Stimulated activated naive CD8-positive, alpha-beta T cell treated with anti-CD3 and anti-CD28 coated beads, Interleukin-15, Interleukin-2, amounts not matched to agents 100 ng/mL and 50 ng/mL, for 24 hours (primary cell): ENCODE results near the gene STOML2.
"Not testable (repeated sequence)": the region's sequence is repeated elsewhere in the genome, so short reads cannot be mapped to it uniquely, and the experiment has no call there.

Experiments
- H3K27ac Mint-ChIP-seq: one replicate; pipeline ENCODE4 v1.8.0; 2021; ENCODE audit warnings: mild to moderate bottlenecking, mixed read lengths
- H3K27me3 Mint-ChIP-seq: one replicate; pipeline ENCODE4 v1.8.0; 2021; ENCODE audit warnings: mixed read lengths
- H3K36me3 Mint-ChIP-seq: one replicate; pipeline ENCODE4 v1.8.0; 2021; ENCODE audit warnings: low read depth, mixed read lengths
- H3K4me1 Mint-ChIP-seq: one replicate; pipeline ENCODE4 v1.8.0; 2021; ENCODE audit warnings: low read depth, mixed read lengths
- H3K4me3 Mint-ChIP-seq: one replicate; pipeline ENCODE4 v1.8.0; 2021; ENCODE audit warnings: mild to moderate bottlenecking, mixed read lengths
- H3K9me3 Mint-ChIP-seq: one replicate; pipeline ENCODE4 v1.8.0; 2021; ENCODE audit warnings: mixed read lengths

The STOML2 gene

DNA sequence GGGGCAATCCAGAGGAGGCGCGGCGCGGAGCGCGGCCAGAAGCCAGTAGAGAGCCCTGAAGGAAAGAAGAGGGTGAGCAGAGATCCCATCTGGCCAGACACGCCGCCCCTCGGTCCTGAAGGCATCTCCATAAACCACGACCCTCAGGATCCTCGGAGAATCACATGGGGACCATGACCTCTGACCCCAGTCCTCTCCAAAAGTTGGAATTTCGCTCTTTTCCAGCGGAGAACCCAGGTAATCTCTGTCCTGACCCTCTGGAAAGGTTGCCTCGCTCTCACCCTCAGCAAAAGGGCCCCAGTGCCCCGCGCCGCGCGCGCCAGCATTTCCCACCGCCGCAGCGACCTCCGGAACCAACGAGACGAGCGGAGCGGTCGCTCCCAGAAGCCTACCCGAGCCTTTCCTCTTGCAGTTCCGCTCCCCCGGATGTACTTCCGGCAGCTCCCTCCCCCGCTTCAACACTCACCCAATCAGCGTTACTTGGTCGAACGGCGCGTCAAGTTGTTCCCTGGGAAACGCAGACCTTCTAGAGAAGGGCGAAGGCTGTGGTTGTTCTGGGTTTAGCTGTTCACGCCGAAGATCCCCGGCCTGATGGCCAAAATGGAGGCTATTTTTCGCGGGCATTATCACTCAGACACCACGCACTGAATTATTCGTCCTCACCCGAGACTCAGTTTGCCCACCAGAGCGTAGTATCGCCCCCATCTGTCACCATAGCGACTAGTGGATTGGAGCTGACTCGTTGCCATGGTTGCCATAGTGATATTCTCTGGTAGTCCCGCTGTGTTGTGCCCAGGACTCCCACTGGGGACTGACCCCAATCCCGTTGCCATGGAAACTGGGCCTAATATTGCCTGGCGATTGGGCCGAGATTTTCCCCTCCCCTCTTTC lies at the start of gene STOML2:
Gene STOML2 (minus strand): TSS at position 363 of the 891 bp plus-strand sequence. CDS start 37 bp downstream, at position 326.
- no peaks in the 10 kb centered on the region for H3K27me3 Mint-ChIP-seq
- peaks cover 43% of the 10 kb centered on the region for H3K36me3 Mint-ChIP-seq
- no peaks in the 10 kb centered on the region for H3K9me3 Mint-ChIP-seq
- peak within 1 kb of the TSS; percentile 96 for H3K4me3 Mint-ChIP-seq
- H3K4me1 Mint-ChIP-seq = peaks cover 33% of the 10 kb centered on the region
- peak within 1 kb of the TSS; percentile 94 for H3K27ac Mint-ChIP-seq

GRCh38 chr9:35147941-35148563 lies 45.1 kb upstream of the STOML2 start:
- H3K36me3 Mint-ChIP-seq = peaks cover 15% of the 10 kb centered on the region
- H3K4me3 Mint-ChIP-seq, H3K27ac Mint-ChIP-seq, H3K27me3 Mint-ChIP-seq, H3K4me1 Mint-ChIP-seq: not testable (repeated sequence)
- H3K9me3 Mint-ChIP-seq = peaks cover 30% of the 10 kb centered on the region

- H3K4me1 Mint-ChIP-seq = no peaks in the 10 kb centered on the region
- no peak overlapping the region for H3K27ac Mint-ChIP-seq
- H3K27me3 Mint-ChIP-seq = no peaks in the 10 kb centered on the region
- H3K4me3 Mint-ChIP-seq = no peak overlapping the region
- H3K9me3 Mint-ChIP-seq = peaks cover 3% of the 10 kb centered on the region
- H3K36me3 Mint-ChIP-seq = no peaks in the 10 kb centered on the region
Measured at GRCh38 chr9:35142037-35142436, 39.1 kb upstream of the STOML2 start.

DNA sequence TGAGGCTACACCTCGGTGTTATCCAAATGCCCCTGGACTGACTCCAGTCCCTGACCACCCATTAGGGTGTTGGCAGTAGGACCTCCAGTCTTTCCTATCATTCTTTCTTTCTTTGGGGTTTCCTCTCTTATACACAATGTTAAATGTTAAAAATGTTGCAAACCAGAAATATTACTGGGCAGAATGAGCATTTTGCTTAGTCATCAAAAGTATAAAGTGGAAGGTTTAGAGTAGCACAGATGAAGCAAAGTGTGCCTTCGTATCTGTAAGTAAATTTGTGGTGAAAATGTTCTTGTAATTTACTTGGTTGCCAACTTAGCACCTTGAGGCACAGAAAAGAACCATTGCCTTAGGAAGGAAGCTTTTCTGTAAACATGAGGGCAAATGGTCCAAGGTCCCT lies 37.2 kb upstream of the STOML2 start:
- H3K27me3 Mint-ChIP-seq = no peaks in the 10 kb centered on the region
- H3K4me3 Mint-ChIP-seq = no peak overlapping the region
- H3K27ac Mint-ChIP-seq = no peak overlapping the region
- no peaks in the 10 kb centered on the region for H3K36me3 Mint-ChIP-seq
- H3K4me1 Mint-ChIP-seq = no peaks in the 10 kb centered on the region
- H3K9me3 Mint-ChIP-seq = no peaks in the 10 kb centered on the region

GRCh38 chr9:35136866-35137265 lies 33.9 kb upstream of the STOML2 start:
- H3K27ac Mint-ChIP-seq = no peak overlapping the region
- H3K4me1 Mint-ChIP-seq = no peaks in the 10 kb centered on the region
- no peaks in the 10 kb centered on the region for H3K36me3 Mint-ChIP-seq
- peaks cover 4% of the 10 kb centered on the region for H3K9me3 Mint-ChIP-seq
- no peak overlapping the region for H3K4me3 Mint-ChIP-seq
- H3K27me3 Mint-ChIP-seq = peaks cover 4% of the 10 kb centered on the region

- Mint-ChIP-seq H3K36me3 (no peaks in the 10 kb centered on the region), H3K9me3 (peaks cover 4% of the 10 kb centered on the region), H3K4me3 (no peak overlapping the region), H3K4me1 (no peaks in the 10 kb centered on the region), H3K27ac (no peak overlapping the region), H3K27me3 (peaks cover 4% of the 10 kb centered on the region)
Measured at GRCh38 chr9:35135988-35136387, 33.1 kb upstream of the STOML2 start.

DNA sequence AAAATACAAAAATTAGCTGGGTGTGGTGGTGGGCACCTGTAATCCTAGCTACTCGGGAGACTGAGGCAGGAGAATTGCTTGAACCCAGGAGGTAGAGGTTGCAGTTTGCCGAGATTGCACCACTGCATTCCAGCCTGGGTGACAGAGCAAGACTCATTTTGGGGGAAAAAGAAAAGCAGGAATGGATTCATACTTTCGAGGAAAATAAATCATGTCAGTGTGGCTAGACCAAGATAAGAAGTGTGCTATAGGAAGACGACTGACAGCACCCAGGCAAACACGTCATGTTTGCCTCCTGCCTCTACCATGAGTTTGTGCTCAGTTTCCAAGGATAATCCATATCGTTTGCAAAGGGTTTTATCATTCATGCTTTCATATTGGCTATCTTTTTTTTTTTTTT lies 32.0 kb upstream of the STOML2 start:
- no peak overlapping the region for H3K27ac Mint-ChIP-seq
- peaks cover 4% of the 10 kb centered on the region for H3K9me3 Mint-ChIP-seq
- H3K27me3 Mint-ChIP-seq = peaks cover 4% of the 10 kb centered on the region
- H3K36me3 Mint-ChIP-seq = no peaks in the 10 kb centered on the region
- no peak overlapping the region for H3K4me3 Mint-ChIP-seq
- no peaks in the 10 kb centered on the region for H3K4me1 Mint-ChIP-seq

- H3K27me3 Mint-ChIP-seq = no peaks in the 10 kb centered on the region
- H3K27ac Mint-ChIP-seq = peak overlapping the region; percentile 79
- H3K4me3 Mint-ChIP-seq = peak overlapping the region; percentile 86
Measured at GRCh38 chr9:35116898-35117551, 14.1 kb upstream of the STOML2 start.

GRCh38 chr9:35116539-35116897 lies 13.6 kb upstream of the STOML2 start:
- H3K27me3 Mint-ChIP-seq = no peaks in the 10 kb centered on the region
- no peaks in the 10 kb centered on the region for H3K36me3 Mint-ChIP-seq
- H3K4me1 Mint-ChIP-seq = peaks cover 50% of the 10 kb centered on the region
- peak overlapping the region; percentile 79 for H3K27ac Mint-ChIP-seq
- H3K9me3 Mint-ChIP-seq = no peaks in the 10 kb centered on the region
- peak overlapping the region; percentile 86 for H3K4me3 Mint-ChIP-seq

More at GRCh38 chr9:35116898-35117551, 14.1 kb upstream of the STOML2 start:
- H3K36me3 Mint-ChIP-seq = no peaks in the 10 kb centered on the region
- no peaks in the 10 kb centered on the region for H3K9me3 Mint-ChIP-seq
- H3K4me1 Mint-ChIP-seq = peaks cover 45% of the 10 kb centered on the region

GRCh38 chr9:35115680-35116538 lies 13.0 kb upstream of the STOML2 start, which contains the start of gene ATOSB:
TSS of gene ATOSB (minus strand) at chr9:35115862. CDS start at chr9:35108274, 7,588 bp downstream.
- peak within 1 kb of the TSS; percentile 91 for H3K27ac Mint-ChIP-seq
- H3K4me3 Mint-ChIP-seq = peak within 1 kb of the TSS; percentile 86
- no peaks in the 10 kb centered on the region for H3K36me3 Mint-ChIP-seq
- H3K9me3 Mint-ChIP-seq = no peaks in the 10 kb centered on the region
- H3K27me3 Mint-ChIP-seq = no peaks in the 10 kb centered on the region
- peaks cover 56% of the 10 kb centered on the region for H3K4me1 Mint-ChIP-seq

DNA sequence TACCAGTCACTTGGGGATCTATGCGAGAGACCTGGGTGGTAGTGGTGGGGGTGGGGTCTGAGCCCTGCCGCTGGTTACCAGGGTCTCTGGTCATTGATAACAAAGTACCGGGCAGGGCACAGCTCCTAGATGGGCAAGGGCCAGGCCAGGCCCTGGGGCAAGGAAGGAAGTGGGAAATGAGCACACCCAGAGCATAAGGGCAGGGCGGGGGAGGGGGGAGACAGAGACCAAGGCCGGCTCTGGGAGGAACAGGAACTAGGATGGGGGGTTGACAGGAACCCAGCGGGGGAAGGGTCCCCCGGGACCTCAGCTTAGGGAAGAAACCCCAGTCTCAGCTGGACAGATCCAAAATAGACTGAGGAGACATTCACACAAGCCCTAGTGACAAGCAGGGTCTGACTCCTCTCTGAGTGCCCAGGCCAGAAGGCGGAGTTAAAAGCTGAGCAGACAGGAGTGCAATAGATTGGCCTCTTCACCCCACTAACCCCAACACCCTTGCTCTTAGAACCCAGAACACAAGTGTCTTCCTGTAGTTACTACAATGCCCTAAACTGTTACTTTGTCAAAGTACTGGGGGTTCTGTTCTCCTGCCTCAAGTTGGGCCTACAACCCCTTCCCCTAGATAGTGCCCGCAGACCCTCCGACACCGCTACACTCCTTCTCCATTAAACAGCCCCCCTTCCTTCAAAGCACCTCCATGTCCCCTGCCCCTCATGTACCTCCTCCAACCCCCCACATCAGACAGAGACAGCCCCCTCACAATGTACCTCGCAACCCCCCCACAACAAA lies 12.1 kb upstream of the STOML2 start:
- peak overlapping the region; percentile 86 for H3K4me3 Mint-ChIP-seq
- H3K4me1 Mint-ChIP-seq = peaks cover 63% of the 10 kb centered on the region
- H3K27ac Mint-ChIP-seq = peak overlapping the region; percentile 91
- H3K9me3 Mint-ChIP-seq = no peaks in the 10 kb centered on the region
- no peaks in the 10 kb centered on the region for H3K27me3 Mint-ChIP-seq
- no peaks in the 10 kb centered on the region for H3K36me3 Mint-ChIP-seq

GRCh38 chr9:35114113-35114839 lies 11.3 kb upstream of the STOML2 start:
- H3K4me3 Mint-ChIP-seq = peak overlapping the region; percentile 86
- peak overlapping the region; percentile 91 for H3K27ac Mint-ChIP-seq
- no peaks in the 10 kb centered on the region for H3K36me3 Mint-ChIP-seq
- no peaks in the 10 kb centered on the region for H3K9me3 Mint-ChIP-seq
- H3K4me1 Mint-ChIP-seq = peaks cover 66% of the 10 kb centered on the region
- no peaks in the 10 kb centered on the region for H3K27me3 Mint-ChIP-seq

- Mint-ChIP-seq H3K4me3 (peak overlapping the region; percentile 77), H3K9me3 (no peaks in the 10 kb centered on the region), H3K36me3 (no peaks in the 10 kb centered on the region), H3K4me1 (peaks cover 66% of the 10 kb centered on the region), H3K27me3 (no peaks in the 10 kb centered on the region), H3K27ac (peak overlapping the region; percentile 89)
Measured at GRCh38 chr9:35112257-35113020, 9.5 kb upstream of the STOML2 start.
